PFSK-1 (cell line): ENCODE results near the gene DAZL.

Experiments
- POLR2AphosphoS5 ChIP-seq: IDR thresholded peaks from 2 replicates; pipeline ENCODE4 v1.6.1; 2012; ENCODE audit warnings: low read depth, mild to moderate bottlenecking, control low read depth, low read length, moderate library complexity
- SIN3A ChIP-seq: IDR thresholded peaks from 2 replicates; pipeline ENCODE4 v1.6.1; 2012; ENCODE audit warnings: mild to moderate bottlenecking, low read length, moderate library complexity, borderline replicate concordance; ENCODE audit not compliant: insufficient read depth
- TAF1 ChIP-seq: IDR thresholded peaks from 2 replicates; pipeline ENCODE4 v1.6.1; 2012; ENCODE audit warnings: low read length, control low read depth, borderline replicate concordance; ENCODE audit not compliant: insufficient read depth

GRCh38 chr3:16554126-16554525, 51.1 kb downstream of the DAZL start:
- TF ChIP-seq POLR2AphosphoS5 (no peak), TAF1 (no peak), SIN3A (no peak)
